ENCODE results near the gene HMCN2.

Gene HMCN2

GRCh38 chr9:130373679-130374325 lies 108.2 kb downstream of the HMCN2 start:
- no peak for DNase-seq

DNA sequence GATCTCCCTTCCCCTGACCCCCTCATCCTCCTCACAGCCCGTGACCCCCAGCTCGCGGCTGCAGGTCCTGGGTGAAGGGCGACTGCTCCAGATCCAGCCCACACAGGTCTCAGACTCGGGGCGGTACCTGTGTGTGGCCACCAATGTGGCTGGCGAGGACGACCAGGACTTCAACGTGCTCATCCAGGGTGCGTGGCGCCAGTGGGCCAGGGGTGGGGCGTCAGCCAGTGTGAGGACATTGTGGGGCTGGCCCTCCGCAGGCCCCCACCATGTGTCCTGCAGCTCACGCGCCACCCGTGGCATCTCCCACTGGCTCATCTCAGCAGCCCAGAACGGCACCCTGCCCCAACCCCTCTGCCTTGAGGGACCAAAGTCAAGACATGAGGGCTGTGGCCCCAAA lies 112.1 kb downstream of the HMCN2 start:
- no peak for DNase-seq

GRCh38 chr9:130378875-130379648 lies 113.5 kb downstream of the HMCN2 start:
- no peak for DNase-seq

DNA sequence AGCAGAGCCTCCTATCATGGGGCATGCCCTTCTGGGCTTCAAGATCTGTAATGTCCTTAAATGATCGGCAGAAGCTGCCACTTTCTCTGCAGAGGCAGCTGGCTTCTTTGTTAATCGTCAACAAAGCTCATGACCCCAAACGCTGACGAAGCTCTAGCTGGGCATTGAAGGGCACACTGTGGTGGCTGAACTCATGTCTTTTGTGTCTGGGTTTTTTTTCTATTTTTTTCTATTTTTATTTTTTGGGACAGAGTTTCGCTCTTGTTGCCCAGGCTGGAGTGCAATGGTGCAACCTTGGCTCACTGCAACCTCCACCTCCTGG lies 114.0 kb downstream of the HMCN2 start:
- DNase-seq = no peak

DNA sequence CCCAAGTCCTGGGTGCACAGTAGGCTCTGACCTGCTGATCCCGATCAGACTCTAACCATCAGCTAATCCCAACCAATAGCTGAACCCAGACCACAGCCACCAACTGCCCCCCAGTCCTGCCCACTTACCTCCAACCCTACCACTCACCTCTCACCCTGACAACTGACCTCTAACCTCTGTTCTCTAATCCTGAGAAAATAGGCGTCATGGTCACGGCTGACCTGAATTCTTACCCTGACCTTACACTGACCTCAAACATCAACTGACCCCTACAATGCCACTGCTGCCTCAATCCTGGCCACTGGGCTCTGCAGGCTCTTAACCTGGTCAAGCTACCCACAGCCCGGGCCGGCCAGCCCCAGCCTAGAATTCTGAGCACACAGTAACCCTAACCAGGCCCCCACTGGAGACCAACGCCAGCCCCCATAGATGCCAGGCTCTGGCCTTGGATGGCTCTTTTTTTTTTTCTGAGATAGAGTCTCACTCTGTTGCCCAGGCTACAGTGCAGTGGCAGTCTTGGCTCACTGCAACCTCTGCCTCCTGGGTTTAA lies 115.4 kb downstream of the HMCN2 start:
- no peak for DNase-seq

- no peak for DNase-seq
Observed at GRCh38 chr9:130381660-130382059, 116.1 kb downstream of the HMCN2 start.

DNA sequence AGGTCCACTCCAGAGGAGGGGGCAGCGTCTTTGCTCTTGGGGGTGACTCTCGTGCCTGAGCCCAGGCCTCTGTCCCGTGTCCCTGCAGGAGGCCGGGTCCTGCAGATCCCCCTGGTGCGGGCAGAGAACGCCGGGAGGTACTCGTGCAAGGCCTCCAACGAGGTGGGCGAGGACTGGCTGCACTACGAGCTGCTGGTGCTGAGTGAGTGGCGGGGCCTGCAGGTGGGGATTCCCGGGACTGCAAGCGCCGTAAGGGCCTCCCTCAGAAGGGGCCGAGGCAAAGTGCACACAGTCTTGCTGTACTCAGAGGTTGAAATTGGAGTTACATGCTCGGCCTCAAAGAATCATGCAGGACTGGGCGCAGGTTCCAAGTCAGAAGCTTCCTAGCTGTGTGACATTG lies 116.5 kb downstream of the HMCN2 start:
- DNase-seq = no peak

DNA sequence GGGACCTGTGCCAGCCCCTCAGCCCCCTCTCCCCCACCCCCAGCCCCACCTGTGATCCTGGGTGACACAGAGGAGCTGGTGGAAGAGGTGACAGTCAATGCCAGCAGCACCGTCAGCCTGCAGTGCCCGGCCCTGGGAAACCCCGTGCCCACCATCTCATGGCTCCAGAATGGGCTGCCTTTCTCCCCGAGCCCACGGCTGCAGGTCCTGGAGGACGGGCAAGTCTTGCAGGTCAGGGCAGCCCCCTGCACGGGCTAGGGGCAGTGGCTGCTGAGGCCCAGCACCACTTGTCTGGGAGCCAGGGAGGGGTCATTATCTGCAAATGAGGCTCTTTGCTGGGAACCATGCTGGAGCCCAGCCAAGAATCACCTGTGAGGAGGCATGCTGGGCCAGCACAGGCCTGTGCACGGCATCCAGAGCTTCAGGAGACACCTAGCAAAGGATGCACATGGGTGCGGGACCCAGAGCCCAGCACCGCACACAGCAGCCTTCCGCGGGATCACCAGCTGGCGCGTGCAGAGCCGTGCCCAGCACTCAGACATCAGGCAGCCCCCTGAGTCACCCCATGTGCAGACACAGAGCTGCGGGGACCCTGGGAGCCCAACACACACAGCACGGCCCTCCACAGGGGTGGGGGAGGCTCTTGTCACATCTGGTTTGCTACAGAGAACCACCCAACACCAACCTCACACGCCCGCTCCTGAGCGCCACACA lies 117.2 kb downstream of the HMCN2 start:
- DNase-seq = no peak

DNA sequence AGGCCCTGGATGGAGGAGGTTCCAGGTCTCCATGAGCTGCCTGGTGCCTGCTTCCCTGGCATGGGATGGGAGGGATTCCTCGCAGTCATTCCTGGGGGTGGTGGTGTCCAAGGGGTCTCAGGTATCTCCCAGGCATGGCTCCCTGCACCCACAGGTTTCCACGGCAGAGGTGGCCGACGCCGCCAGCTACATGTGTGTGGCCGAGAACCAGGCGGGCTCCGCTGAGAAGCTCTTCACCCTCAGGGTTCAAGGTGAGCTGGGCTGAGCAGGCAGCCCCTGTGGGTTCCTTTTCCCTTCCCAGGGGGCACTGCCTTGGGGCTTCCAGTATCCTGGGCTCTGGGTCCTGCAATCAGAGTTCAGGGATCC lies 117.8 kb downstream of the HMCN2 start:
- DNase-seq = no peak

DNA sequence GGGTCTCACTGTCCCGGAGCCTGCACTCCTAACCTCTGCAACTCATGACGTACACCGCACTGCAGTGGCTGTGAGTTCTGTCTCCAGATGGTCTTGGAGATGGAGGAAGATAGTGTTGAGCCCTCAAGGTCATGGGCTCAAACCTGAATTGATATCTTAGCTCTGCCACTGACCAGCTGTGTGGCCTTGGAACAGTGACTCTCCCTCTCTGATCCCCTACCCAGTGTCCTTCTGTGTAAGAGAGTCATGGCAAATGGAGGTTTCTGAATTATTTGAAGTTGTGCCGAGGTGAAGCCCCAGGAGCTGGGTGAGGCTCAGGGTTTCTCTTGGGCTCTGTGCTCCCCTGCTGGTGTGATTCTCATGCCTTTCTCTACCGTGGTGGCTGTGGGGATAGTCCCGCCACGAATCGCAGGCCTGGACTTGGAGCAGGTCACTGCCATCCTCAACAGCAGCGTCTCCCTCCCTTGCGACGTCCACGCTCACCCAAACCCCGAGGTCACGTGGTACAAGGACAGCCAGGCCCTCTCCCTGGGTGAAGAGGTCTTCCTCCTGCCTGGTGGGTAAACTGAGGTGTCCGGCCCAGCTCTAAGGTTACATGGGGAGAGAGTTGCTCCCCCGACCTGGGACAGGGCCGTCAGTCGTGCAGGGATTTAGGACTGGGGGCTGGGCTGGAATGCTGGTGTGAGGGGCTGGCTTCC lies 118.6 kb downstream of the HMCN2 start:
- DNase-seq = no peak

DNA sequence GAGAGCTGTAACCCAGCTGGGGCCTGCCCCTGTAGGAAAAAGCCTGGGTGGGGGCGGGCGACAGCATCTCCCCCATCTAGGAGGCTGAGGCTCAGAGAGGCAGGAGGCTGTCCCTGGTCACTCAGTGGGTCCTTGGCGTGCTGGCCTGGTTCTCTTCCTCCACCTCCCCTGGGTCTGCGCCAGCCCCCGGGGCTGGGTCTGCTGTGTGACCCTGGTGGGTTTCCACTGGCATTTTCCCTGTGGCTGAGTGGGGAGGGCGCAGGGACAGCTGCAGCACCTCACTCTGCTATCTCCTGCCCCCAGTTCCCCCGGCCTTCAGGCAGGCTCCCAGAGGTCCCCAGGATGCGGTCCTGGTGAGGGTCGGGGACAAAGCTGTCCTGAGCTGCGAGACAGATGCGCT lies 119.7 kb downstream of the HMCN2 start:
- DNase-seq = no peak

DNA sequence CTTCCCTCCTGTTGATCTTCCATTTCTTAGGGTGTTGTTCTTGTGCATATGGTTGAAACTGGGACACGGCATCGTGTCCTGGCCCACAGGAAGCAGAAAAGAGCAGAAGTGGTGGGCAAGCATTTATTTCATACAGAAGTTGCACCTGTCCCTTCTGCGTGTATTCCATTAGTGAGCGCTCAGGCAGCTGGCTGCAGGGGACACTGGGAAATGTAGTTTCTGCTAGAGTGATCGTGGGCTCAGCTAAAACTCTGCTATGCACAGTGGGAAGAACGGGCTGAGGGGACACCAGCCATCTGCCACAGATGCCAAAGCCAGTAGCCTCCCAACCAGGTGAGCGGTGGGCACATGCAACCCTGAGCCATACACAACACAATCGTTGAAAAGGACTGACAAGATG lies 121.8 kb downstream of the HMCN2 start:
- DNase-seq = no peak

- DNase-seq = no peak
Observed at GRCh38 chr9:130387905-130388304, 122.3 kb downstream of the HMCN2 start.

GRCh38 chr9:130390390-130390789 lies 124.8 kb downstream of the HMCN2 start:
- no peak for DNase-seq

GRCh38 chr9:130390986-130391385 lies 125.4 kb downstream of the HMCN2 start:
- no peak for DNase-seq

- no peak for DNase-seq
Observed at GRCh38 chr9:130391866-130392265, 126.3 kb downstream of the HMCN2 start.

GRCh38 chr9:130393681-130394071 lies 128.1 kb downstream of the HMCN2 start:
- DNase-seq = no peak

DNA sequence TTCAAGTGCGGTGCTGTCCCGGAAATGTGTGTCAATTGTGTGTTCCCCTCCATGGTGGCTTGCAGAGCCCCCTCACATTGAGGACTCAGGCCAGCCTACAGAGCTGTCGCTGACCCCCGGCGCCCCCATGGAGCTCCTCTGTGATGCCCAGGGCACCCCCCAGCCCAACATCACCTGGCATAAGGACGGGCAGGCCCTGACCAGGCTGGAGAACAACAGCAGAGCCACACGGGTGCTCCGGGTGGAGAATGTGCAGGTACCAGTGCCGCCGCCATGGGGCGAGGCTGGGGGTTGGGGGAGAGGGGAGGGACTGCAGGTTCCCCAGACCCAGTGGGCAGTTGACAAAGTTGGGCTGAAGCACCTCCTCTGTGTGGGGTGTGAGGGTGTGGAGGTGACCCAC lies 128.8 kb downstream of the HMCN2 start:
- DNase-seq = no peak

DNA sequence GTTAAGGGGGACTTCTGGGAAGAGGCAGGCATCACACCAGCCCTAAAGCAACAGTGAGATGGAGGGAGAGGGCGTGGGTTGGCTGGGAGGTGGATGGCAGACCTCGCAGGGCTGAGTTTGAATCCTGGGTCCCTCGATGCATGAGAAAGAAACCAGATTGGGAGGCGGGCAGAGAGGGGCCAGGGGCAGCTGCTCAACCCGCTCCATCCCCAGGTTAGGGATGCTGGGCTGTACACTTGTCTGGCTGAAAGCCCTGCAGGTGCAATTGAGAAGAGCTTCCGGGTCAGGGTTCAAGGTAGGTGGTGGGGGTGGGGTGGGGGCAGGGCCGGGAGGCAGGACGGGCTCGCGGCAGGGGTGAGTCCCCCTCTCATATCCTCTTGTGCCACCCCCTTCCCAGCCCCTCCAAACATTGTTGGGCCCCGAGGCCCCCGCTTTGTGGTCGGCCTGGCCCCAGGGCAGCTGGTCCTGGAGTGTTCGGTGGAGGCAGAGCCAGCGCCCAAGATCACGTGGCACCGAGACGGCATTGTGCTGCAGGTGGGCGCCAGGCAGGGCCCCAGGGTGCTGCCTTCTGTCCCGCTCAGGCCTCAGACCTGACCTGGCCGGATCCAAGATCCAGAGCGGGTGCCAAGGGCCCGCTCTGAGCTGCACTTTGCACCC lies 129.4 kb downstream of the HMCN2 start:
- DNase-seq = no peak

- DNase-seq = no peak
Observed at GRCh38 chr9:130395810-130396435, 130.4 kb downstream of the HMCN2 start.

- DNase-seq = peak; percentile 3
Observed at GRCh38 chr9:130396581-130396980, 131.0 kb downstream of the HMCN2 start.

GRCh38 chr9:130398487-130399240 lies 133.1 kb downstream of the HMCN2 start:
- no peak for DNase-seq
